ENCODE measurements around the gene LYAR. TPM values are rescaled to one million over a fixed set of nuclear protein-coding genes. Genes with fewer than 3 reads are reported as not detected.
A peak's percentile ranks its signal among the peaks of the same experiment; 100 is the strongest.

Gene LYAR
- polyA plus RNA-seq, 1 donor (not counting 4 experiments of a cell fraction or from before 2014, with no cell fraction given): 19.8 TPM

DNA sequence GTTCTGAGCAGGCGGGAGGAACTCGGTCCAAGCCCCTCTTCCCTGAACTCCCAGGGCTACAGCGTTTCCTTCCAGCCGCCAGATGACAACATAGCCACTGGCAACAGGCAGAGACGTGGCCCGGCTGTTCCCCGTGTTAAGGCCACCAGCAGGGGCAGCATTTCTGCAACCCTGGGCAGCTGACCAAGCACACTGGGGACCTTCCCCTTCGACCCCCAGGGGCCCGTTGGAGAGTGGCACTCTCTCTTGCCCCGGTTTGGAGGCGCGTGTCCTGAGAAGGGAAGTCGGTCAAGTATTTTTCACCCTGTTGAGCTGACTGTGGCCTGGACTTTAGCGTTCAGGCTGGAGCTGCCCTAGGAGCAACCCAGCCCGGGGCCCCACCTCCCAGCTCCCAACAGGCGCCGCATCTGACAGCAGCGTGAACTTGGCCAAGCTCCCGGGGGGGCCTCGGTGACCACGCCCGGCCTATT is 37.7 kb upstream of the LYAR start:
- Histone ChIP-seq H3K9me3 (ENCODE audit: control insufficient read depth, low read depth, low read length) (no peaks in the 10 kb centered on the region), H3K27ac (ENCODE audit: control insufficient read depth, insufficient read depth, low read length) (no peak overlapping the region), H4K20me1 (ENCODE audit: control insufficient read depth, extremely low read depth, insufficient read depth, low read length) (no peaks in the 10 kb centered on the region), H2AFZ (ENCODE audit: control insufficient read depth, low read length) (no peak overlapping the region), H3K79me2 (ENCODE audit: control insufficient read depth, insufficient read depth, low read length) (no peaks in the 10 kb centered on the region), H3K4me2 (ENCODE audit: control insufficient read depth, extremely low read depth, insufficient read depth, low read depth, low read length) (no peak overlapping the region), H3K4me1 (ENCODE audit: control insufficient read depth, extremely low read depth, insufficient read depth, low read length) (no peaks in the 10 kb centered on the region), H3K27me3 (ENCODE audit: control insufficient read depth, extremely low read depth, insufficient read depth, low read length) (no peaks in the 10 kb centered on the region), H3K36me3 (ENCODE audit: control insufficient read depth in 2 of 2, extremely low read depth in 1 of 2, insufficient read depth in 2 of 2, low read length in 2 of 2) (no peaks in the 10 kb centered on the region), H3K9me1 (ENCODE audit: control insufficient read depth, extremely low read depth, insufficient read depth, low read length) (no peaks in the 10 kb centered on the region), H3K4me3 (ENCODE audit: control insufficient read depth in 2 of 3, extremely low read depth in 1 of 3, insufficient read depth in 2 of 3, low read depth in 1 of 3, low read length in 3 of 3) (no peak overlapping the region), H3K9ac (ENCODE audit: control insufficient read depth, extremely low read depth, insufficient read depth, low read length) (no peak overlapping the region)
- dilution Hi-C loops (cut with MboI; ENCODE audit: extremely low pct_ligation_motif_present, low sequenced_read_pairs): no loop called here
- TF ChIP-seq, protein P1, sequence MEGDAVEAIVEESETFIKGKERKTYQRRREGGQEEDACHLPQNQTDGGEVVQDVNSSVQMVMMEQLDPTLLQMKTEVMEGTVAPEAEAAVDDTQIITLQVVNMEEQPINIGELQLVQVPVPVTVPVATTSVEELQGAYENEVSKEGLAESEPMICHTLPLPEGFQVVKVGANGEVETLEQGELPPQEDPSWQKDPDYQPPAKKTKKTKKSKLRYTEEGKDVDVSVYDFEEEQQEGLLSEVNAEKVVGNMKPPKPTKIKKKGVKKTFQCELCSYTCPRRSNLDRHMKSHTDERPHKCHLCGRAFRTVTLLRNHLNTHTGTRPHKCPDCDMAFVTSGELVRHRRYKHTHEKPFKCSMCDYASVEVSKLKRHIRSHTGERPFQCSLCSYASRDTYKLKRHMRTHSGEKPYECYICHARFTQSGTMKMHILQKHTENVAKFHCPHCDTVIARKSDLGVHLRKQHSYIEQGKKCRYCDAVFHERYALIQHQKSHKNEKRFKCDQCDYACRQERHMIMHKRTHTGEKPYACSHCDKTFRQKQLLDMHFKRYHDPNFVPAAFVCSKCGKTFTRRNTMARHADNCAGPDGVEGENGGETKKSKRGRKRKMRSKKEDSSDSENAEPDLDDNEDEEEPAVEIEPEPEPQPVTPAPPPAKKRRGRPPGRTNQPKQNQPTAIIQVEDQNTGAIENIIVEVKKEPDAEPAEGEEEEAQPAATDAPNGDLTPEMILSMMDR (optimal IDR thresholded peaks at IDR 0.05 in 1 of 3, IDR thresholded peaks at IDR 0.05 in 1 of 3, conservative IDR thresholded peaks at IDR 0.05 in 1 of 3; ENCODE audit: extremely low read depth in 1 of 3, insufficient read depth in 2 of 3, low read length in 3 of 3): peak; percentile 21 to 36 (median 28)
- no peak for TF ChIP-seq EZH2 (IDR thresholded peaks at IDR 0.05; ENCODE audit: low read length)
- DNase-seq (ENCODE audit: low read depth, low spot score) (no peak), FAIRE-seq (no peak)

DNA sequence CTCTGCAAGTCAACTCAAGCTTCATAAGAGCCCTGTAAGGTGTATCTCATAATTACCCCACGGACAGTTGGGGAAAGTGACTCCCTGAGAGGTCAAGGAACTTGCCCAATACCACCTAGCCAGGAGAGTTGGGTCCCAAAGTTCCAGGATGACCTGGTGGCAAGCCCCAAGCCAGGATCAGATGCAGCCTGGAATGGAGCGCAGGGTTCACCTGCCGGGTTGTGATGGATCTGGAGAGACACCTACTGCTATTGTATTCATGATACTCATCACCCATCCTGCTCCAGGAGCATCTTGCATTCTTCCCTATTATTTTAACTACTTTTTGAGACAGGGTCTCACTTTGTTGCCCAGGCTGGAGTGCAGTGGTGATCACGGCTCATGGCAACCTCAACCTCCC is 36.2 kb upstream of the LYAR start:
- Histone ChIP-seq H3K9me3 (ENCODE audit: control insufficient read depth, low read depth, low read length) (no peaks in the 10 kb centered on the region), H3K9me1 (ENCODE audit: control insufficient read depth, extremely low read depth, insufficient read depth, low read length) (no peaks in the 10 kb centered on the region), H3K79me2 (ENCODE audit: control insufficient read depth, insufficient read depth, low read length) (no peaks in the 10 kb centered on the region), H3K4me3 (ENCODE audit: control insufficient read depth in 2 of 3, extremely low read depth in 1 of 3, insufficient read depth in 2 of 3, low read depth in 1 of 3, low read length in 3 of 3) (no peak overlapping the region), H2AFZ (ENCODE audit: control insufficient read depth, low read length) (no peak overlapping the region), H3K27me3 (ENCODE audit: control insufficient read depth, extremely low read depth, insufficient read depth, low read length) (no peaks in the 10 kb centered on the region), H3K36me3 (ENCODE audit: control insufficient read depth in 2 of 2, extremely low read depth in 1 of 2, insufficient read depth in 2 of 2, low read length in 2 of 2) (peaks cover 0 to 2% of the 10 kb centered on the region in 2 experiments), H4K20me1 (ENCODE audit: control insufficient read depth, extremely low read depth, insufficient read depth, low read length) (no peaks in the 10 kb centered on the region), H3K4me2 (ENCODE audit: control insufficient read depth, extremely low read depth, insufficient read depth, low read depth, low read length) (no peak overlapping the region), H3K9ac (ENCODE audit: control insufficient read depth, extremely low read depth, insufficient read depth, low read length) (no peak overlapping the region), H3K4me1 (ENCODE audit: control insufficient read depth, extremely low read depth, insufficient read depth, low read length) (no peaks in the 10 kb centered on the region), H3K27ac (ENCODE audit: control insufficient read depth, insufficient read depth, low read length) (no peak overlapping the region)
- dilution Hi-C loops (cut with MboI; ENCODE audit: extremely low pct_ligation_motif_present, low sequenced_read_pairs): no loop called here
- TF ChIP-seq EZH2 (IDR thresholded peaks at IDR 0.05; ENCODE audit: low read length): no peak
- TF ChIP-seq, protein P1 (optimal IDR thresholded peaks at IDR 0.05 in 1 of 3, IDR thresholded peaks at IDR 0.05 in 1 of 3, conservative IDR thresholded peaks at IDR 0.05 in 1 of 3; ENCODE audit: extremely low read depth in 1 of 3, insufficient read depth in 2 of 3, low read length in 3 of 3): no peak
- DNase-seq (ENCODE audit: low read depth, low spot score) (no peak), FAIRE-seq (no peak)

Data from keratinocyte (primary cell).